T47D (cell line): ENCODE results near the gene LIMS2.

Source experiments
- DNase-seq, 2 experiments: peaks; one replicate each; pipeline versions ENCODE4 v3.0.0 to v3.0.0-alpha.2; 2011 to 2012; ENCODE audit warnings: low read depth in 1 of 2, low spot score in 1 of 2
- JUND ChIP-seq: IDR thresholded peaks from 2 replicates; pipeline ENCODE4 v1.6.1; 2012; ENCODE audit warnings: low read depth
- in situ Hi-C: cut with HindIII; loops from 2 replicates; pipeline ENCODE4 v1.10.0; 2016; ENCODE audit warnings: low sequenced_read_pairs, low pct_unique_long_range_greater_than_20kb

Gene LIMS2

GRCh38 chr2:127678991-127679390, 3.7 kb upstream of the LIMS2 start:
- no peak for TF ChIP-seq JUND
- DNase-seq, result no peak
- in situ Hi-C loops, result no loop called here

DNA sequence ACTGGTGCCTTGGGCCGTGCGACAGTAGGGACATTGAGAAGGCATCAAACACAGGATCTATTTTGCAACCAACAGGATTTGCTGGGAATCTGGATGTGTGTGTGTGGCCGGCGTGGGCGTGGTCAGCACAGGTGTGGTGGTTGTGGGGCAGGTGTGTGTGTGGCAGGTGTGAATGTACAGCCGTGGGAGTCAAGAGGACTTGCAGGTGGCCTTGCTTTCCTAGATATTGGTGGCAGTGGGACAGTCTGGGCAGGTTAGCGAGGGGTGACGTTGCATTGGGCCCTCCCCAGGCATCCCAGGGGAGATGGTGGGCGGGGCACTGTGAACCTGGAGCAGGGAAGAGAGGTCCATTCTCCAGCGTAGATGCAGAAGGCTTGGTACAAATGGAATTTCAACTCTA, 3.2 kb upstream of the LIMS2 start:
- DNase-seq, result no peak
- in situ Hi-C loops, result no loop called here
- no peak for TF ChIP-seq JUND

DNA sequence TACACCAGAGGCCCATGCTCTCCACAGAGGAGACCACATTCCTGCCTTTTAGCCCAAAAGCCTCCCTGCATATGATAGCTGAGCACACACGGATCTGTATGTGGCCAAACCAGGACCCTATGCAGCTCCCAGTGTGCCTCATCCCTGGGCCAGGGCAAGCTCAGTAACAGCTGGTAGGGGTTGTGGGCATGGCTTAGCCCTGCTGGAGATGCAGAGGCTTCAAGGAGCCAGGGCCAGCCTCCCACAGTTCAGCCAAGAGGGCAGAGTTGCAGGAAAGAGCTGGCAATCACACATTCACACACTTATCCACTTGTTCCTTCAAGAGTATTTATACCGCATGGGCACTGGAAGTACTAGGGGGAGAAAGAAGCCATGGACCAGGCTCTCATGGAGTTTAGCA, 1.6 kb upstream of the LIMS2 start:
- no peak for TF ChIP-seq JUND
- in situ Hi-C loops, result no loop called here
- no peak for DNase-seq

- TF ChIP-seq JUND, result no peak
- in situ Hi-C loops, result no loop called here
- no peak for DNase-seq
Measured at GRCh38 chr2:127674241-127675209, 805 bp downstream of the LIMS2 start.

DNA sequence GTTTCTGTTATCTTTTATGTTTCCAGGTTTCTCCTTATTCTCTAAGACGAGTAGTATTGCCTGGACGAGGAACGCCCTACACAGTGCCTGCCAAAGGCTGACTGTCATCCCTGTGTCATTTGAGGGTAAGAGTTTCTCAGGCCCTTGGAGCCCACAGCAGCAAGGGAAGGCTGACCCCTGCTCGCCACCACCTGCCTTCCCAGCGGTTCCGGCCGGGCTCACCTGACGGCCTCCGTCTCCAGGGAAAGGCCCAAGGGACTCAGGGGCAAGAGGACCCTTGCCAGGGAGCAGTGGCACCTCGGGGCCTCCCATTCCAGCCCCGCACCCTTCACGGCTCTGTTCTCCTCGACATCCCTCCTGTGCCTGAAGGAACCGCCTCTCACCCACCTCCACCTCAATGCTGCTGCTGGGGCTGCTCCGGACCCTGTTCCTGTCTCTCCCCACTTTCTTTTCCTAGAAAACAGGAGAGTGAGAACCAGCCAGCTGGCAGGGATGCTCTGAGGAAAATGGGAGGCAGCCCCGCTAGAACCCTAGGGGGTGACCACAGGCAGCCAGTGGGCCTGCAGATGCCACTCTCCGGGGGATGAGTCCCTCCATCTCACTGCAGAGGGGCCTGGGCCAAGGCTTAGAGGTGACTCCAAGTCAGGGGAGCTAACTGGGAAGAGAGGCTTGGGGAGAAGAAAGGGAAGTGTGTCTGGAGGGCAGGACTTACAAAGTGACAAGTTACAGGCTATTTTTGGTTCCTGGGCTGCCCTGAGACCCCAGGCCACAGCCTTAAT, 1.9 kb downstream of the LIMS2 start:
- DNase-seq, result no peak
- in situ Hi-C loops, result no loop called here
- TF ChIP-seq JUND, result no peak

DNA sequence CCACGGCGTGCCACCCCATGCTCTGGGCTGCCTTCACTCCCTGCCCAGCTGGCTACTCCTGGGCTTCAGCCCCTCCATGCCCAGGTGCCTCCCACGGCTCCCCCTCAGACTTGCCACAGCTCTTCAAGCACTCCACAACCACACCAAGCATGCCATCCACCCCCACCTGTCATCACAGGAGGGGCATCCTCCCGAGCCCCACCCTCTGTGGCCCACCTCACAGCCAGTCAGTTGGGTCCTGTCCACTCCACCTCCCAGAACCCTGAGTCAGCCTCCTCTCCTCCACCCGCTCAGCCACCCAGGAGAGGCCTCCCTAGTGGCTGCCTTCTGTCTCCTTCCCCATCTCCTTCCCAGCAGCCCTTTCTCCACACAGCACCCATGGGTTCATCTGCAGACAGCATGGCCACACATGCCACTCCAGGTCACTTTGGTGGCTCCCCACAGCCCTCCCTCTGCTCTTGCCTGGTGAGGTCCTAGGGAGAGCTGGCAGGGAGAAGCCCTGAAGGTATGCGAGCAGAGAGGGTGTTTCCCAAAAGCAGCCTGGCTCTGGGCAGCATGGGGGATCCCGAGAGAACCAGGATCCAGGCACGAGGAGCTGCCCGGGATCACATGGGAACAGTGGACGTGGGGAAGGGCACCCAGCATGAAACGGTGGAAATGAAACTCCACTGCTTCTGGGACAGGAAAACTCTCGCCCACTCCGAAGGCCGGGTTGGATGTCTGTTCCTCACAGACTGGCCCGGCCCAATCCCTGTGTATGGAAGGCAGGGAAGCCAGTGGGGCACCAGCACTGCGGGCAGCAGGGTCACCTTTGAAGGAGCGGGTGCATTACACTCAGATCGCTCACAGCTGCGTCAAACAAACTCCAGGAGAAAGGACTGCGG, 2.7 kb downstream of the LIMS2 start:
- in situ Hi-C loops, result no loop called here
- TF ChIP-seq JUND, result no peak
- DNase-seq, result no peak

DNA sequence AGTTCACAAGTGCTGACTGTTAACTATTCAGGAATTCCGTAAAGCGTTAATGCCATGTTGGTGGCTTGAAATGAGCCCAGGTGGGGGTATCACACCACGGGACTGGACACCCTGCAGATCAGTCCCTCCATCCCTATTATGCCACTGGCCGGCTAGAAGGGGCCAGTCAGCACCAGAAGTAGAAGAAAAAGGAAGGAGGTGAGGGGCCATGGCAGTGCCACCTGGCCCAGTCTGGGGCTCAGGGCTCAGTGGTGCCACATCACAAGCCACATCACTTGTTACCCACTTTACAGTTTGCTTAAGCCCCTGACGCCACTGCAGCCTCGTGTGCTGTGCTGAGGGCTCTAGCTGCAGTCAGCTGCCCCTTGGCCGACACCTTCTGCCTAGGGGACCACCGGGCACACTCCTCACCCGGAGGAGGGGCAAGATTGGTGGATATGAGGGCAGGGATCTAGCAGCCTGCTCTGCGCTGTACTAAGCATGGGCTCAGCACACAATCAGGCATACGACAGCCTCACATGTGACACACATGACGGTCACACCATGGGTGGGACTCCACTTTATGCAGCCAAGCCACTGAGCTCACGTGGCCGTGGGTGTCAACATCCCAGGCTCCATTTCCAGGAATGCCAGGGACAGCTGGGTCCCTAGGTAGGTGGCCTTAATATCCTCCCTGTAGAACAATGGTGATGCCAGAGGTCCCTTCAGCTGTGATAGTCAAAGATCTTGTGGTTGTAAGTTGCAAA, 3.6 kb downstream of the LIMS2 start:
- TF ChIP-seq JUND, result no peak
- in situ Hi-C loops, result no loop called here
- no peak for DNase-seq

DNA sequence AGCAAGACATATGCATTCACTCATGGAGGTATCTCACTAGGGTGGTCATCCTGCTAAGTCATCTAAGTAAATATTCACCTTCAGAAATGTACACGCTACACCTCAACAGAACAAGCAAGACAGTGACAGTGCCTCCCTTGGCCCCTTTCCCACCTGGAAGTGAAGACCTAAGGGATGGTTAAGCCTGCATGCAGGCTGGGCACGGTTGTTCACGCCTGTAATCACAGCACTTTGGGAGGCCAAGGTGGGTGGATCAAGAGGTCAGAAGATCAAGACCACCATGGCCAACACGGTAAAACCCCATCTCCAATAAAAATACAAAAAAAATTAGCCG, 4.4 kb downstream of the LIMS2 start:
- DNase-seq, result no peak
- TF ChIP-seq JUND, result no peak
- in situ Hi-C loops, result no loop called here

DNA sequence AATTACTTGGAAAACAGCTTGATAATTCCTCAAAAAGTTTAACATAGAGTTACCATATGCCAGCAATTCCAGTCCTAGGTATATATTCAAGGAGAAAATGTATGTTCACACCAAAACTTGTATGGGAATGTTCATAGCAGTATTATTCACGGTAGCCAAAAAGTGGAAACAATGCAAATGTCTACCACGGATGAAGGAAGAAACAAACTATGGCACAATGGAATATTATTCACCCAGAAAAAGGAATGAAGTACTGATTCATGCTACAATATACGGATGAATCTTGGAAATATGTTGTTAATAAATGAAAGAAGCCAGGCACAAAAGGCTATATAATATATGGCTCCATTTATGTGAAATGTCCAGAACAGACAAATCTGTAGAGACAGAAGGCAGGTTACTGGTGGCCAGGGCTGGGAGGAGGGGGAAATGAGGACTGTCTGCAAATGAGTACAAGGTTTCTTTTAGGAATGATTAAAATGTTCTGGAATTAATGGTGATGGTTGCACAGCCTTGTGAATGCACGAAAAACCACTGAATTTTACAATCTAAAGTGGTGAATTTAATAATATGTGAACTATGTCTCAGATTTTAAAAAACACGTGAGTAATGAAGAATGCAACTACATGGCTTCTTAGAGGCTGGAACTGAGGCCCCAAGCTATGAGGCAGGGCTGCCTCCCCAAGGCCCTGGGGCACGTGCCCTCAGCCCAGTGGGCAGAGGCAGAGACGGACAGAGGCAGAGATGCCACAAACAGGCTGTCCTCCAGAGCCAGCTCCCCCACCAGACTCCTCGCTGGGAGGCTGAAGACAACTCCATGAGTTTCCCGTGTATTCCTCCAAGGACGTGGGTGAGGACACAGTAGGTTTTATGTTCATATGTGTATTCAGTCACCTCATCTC, 5.0 kb downstream of the LIMS2 start:
- DNase-seq, result no peak
- TF ChIP-seq JUND, result no peak
- in situ Hi-C loops, result no loop called here

GRCh38 chr2:127669056-127669455, 6.3 kb downstream of the LIMS2 start:
- in situ Hi-C loops, result no loop called here
- TF ChIP-seq JUND, result no peak
- no peak for DNase-seq

- in situ Hi-C loops, result no loop called here
- TF ChIP-seq JUND, result no peak
- DNase-seq, result no peak
Measured at GRCh38 chr2:127665267-127665893, 9.9 kb downstream of the LIMS2 start.
